ENCODE results near the gene RAB34.
A peak's percentile ranks its signal among the peaks of the same experiment; 100 is the strongest.

RAB34 gene, protein sequence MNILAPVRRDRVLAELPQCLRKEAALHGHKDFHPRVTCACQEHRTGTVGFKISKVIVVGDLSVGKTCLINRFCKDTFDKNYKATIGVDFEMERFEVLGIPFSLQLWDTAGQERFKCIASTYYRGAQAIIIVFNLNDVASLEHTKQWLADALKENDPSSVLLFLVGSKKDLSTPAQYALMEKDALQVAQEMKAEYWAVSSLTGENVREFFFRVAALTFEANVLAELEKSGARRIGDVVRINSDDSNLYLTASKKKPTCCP

GRCh38 chr17:28717578-28718332 is at the start of gene RAB34:
Gene RAB34 (minus strand): TSS chr17:28717868. CDS start chr17:28717266, 602 bp downstream.
- DNase-seq (ENCODE audit: low read depth in 2 of 3, low spot score in 1 of 3), result no peak

DNA sequence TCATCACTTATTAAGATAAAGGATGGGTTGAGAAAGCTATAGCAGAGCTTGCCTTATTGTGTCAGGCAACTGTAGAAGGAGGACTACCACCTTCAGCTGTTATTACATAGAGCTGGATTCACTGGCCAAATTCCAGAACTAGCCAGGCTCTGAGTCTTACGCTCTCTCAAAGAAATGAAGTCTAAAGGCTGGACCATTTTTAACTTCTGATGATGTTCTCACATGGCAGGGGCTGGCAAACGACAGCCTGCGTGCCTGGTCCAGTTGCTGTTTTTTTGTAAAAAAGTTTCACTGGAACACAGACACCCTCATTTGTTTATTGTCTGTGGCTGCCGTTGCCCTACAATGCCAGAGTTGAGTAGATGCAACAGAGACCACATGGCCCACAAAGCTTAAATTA is 47.4 kb upstream of the RAB34 start:
- DNase-seq (ENCODE audit: low read depth in 2 of 3, low spot score in 1 of 3), result no peak

DNA sequence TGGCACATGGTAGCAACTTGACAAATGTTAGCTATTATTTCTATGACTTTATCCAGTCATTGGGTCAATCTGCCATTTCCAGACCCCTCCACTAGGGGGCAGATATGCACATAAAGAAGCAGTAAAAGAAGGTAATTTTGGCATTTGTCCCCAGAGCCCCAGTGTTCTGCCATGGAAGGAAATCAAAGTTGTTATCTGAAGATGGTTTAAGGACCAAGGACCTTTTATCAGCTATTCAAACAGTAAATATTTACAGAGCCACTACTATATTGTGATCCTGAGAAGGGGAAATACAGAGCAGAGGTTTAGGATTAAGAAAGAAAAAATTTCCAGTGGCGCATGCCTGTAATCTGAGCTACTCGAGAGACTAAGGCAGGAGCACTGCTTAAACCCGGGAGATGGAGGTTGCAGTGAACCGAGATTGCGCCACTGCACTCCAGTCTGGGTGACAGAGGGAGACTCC is 46.2 kb upstream of the RAB34 start:
- peak; percentile 61 to 83 (median 66) for DNase-seq (ENCODE audit: low read depth in 2 of 3, low spot score in 1 of 3)

DNA sequence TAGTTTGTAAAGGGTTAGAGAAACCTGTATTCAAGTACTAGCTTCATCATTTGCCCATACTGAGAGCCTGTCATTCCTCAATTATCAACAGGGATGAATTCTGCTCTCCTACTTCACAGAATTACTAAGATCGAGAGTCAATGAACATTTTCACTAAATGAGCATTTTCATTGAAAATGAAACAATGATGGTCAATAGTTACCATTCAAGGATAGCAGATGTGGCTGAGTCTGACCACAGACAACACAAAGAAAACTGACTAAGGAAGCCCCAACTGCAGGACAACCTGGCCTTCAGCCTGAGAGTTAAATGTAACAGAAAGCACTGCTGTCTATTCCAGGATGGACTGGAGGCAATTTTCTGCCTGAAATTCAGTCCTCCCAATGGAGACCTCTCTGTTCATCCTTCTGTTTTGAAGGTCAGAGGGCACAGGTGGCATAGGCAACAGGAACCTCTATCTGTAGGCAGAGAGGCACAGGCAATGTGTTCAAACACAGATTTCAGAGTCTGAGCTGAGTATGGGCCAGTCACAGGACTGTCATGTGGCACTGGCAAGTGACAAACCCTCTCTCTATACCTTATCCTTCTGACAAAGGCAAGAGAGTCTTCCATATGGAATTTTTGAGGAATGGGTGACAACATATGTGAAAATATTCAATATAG is 45.6 kb upstream of the RAB34 start:
- DNase-seq (ENCODE audit: low read depth in 2 of 3, low spot score in 1 of 3), result no peak

- DNase-seq (ENCODE audit: low read depth in 2 of 3, low spot score in 1 of 3), result no peak
Measured at GRCh38 chr17:28760601-28761562, 43.2 kb upstream of the RAB34 start.

DNA sequence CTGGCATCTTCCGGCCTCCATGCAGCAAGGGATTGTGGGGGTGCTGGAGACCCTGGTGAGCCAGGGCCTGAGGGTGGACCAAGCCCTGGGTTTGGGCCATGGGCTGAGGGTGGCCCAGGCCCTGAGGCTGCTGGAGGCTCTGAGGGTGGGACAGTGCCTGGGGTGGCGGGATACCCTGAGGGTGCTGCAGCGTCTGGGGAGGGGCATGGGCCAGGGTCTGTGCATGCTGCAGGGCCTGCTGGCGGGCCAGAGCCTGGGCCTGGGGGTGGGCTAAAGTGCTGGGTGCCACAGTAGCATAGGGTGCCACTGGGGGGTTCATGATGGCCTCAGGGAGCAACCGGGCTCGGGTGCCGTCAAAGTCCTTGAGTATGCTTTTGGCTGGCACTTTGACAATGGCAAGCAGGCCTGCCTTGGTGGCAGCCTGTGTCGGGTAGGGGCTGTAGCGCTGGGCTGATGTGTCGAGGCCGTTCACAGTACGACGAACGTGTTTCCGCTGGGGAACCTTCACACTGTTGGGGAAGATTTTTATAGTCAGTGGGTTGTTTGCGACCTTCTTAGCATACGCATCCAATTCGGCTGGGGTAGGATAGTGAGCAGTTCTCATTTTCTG is 41.7 kb upstream of the RAB34 start:
- no peak for DNase-seq (ENCODE audit: low read depth in 2 of 3, low spot score in 1 of 3)

DNA sequence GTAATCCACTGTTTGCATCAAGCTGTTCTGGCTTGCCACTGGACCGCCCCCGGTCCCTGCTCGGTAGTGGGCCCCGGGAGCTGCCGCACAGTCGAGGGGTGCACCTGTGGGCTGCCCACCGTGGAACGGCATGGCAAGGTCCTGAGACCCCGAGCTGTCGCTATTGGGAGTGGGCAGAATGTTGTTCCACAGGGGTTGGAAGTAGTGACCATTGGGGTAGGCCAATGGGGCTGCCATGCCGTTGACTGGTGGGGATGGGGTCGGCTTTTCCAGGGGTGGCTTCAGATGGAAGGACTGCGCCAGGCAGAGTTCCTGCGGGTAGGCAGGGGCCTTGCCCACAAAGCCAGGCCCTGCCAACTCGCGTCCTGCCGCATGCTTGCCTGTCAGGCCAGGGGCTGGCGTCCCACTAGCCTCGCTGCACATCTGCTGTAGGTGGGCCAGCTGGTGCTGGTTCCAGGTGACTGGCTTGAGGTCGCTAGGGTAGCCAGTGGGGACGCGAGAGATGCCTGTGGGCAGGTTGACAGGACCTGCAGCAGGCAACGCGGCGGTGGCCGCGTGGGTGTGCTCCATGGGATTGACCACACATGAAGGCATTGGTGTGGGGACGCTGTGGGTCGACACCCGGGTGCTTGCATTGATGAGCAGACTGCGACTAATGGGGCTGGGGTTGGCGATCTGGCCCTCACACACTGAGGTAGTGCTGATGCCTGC is 40.9 kb upstream of the RAB34 start:
- no peak for DNase-seq (ENCODE audit: low read depth in 2 of 3, low spot score in 1 of 3)

GRCh38 chr17:28756049-28756804 is 38.6 kb upstream of the RAB34 start:
- no peak for DNase-seq (ENCODE audit: low read depth in 2 of 3, low spot score in 1 of 3)

- no peak for DNase-seq (ENCODE audit: low read depth in 2 of 3, low spot score in 1 of 3)
Measured at GRCh38 chr17:28755486-28755885, 37.8 kb upstream of the RAB34 start.

DNA sequence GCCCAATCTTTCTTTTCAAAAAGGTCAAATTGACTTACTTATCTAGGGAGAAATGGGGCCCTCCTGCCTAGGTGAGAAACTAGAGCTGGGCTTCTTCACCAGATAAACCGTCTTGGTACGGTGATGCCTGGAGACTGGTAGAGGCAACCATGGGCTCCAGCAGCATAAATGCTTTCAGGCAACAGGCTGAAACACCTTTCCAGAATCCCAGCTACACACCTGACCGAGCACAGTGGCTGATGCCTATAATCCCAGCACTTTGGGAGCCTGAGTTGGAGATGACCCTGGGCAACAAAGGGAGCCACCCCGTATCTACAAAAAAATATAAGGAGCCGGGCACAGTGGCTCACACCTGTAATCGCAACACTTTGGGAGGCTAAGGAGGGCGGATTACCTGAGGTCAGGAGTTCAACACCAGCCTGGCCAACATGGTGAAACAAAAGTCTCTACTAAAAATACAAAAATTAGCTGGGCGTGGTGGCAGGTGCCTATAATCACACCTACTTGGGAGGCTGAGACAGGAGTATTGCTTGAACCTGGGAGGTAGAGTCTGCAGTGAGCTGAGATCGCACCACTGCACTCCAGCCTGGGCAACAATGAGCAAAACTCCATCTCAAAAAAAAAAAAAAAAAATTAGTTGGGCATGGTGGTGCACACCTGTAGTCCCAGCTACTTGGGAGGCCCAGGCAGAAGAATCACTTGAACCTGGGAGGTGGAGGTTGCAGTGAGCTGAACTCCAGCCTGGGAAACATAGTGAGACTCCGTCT is 34.1 kb upstream of the RAB34 start:
- DNase-seq (ENCODE audit: low read depth in 2 of 3, low spot score in 1 of 3), result no peak

GRCh38 chr17:28750178-28751047 is 32.7 kb upstream of the RAB34 start:
- DNase-seq (ENCODE audit: low read depth in 2 of 3, low spot score in 1 of 3), result peak; percentile 82 to 95 (median 89)

DNA sequence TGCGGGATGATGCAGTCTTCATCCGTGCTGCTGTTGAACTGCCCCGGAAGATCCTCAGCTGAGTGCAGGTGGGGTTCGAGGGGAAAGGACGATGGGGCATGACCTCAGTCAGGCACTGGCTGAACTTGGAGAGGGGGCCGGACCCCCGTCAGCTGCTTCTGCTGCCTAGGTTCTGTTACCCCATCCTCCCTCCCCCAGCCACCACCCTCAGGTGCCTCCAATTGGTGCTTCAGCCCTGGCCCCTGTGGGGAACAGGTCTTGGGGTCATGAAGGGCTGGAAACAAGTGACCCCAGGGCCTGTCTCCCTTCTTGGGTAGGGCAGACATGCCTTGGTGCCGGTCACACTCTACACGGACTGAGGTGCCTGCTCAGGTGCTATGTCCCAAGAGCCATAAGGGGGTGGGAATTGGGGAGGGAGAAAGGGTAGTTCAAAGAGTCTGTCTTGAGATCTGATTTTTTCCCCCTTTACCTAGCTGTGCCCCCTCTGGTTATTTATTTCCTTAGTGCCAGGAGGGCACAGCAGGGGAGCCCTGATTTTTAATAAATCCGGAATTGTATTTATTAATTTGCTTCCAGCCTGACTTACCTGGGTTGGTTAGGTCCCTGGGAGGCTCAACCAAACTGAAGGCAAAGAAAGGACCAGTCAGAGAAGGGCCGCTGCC is 32.0 kb upstream of the RAB34 start:
- no peak for DNase-seq (ENCODE audit: low read depth in 2 of 3, low spot score in 1 of 3)

DNA sequence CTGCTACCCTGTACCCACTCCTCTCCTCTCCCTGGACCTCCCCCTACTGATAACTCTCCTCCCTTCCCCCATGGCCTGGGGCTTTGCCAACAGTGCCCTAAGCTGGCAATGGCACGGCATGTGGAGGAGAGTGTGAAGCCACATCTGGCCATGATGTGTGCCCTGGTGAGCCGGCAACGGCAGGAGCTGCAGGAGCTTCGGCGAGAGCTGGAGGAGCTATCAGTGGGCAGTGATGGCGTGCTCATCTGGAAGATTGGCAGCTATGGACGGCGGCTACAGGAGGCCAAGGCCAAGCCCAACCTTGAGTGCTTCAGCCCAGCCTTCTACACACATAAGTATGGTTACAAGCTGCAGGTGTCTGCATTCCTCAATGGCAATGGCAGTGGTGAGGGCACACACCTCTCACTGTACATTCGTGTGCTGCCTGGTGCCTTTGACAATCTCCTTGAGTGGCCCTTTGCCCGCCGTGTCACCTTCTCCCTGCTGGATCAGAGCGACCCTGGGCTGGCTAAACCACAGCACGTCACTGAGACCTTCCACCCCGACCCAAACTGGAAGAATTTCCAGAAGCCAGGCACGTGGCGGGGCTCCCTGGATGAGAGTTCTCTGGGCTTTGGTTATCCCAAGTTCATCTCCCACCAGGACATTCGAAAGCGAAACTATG is 31.3 kb upstream of the RAB34 start:
- DNase-seq (ENCODE audit: low read depth in 2 of 3, low spot score in 1 of 3), result no peak

GRCh38 chr17:28747801-28748750 is 30.4 kb upstream of the RAB34 start:
- no peak for DNase-seq (ENCODE audit: low read depth in 2 of 3, low spot score in 1 of 3)

DNA sequence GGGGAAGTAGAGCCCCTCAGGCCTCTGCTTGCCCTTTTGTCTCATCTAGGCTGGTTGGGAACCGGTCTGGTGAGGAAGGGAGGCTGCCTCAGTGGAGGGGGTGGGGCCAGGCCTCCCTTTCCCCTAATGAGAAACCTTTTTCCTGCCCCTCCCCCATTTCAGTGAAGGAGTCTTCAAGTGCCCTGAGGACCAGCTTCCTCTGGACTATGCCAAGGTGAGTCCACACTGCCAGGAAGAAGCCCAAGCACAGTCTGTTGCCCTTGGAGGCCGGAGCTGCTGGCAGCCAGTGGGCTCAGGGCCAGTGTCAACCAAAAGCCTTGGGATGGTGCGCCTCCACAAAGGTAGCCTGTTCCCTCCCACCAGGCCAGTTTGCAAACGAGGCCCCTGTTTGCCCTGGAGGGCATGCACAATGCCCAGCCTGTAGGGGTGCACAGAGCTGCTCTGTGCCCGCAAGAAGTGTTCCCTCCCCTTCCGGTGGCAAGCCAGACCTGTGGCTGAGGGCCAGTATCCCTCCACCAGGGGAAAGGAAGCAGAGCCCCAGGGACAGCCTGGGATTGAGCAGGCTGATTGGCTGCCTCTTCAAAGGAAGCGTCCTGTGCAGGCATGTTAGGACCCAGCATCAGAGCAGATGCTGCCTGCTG is 29.5 kb upstream of the RAB34 start:
- DNase-seq (ENCODE audit: low read depth in 2 of 3, low spot score in 1 of 3), result no peak

Data from stimulated activated CD4-positive, alpha-beta T cell treated with anti-CD3 and anti-CD28 coated beads, Interleukin-12 subunit alpha, Interleukin-12 subunit beta, amount 100 ng/mL, for 48 hours (primary cell).